Suprapubic skin (tissue), 4 donors: ENCODE results near the gene NDUFB7.

Source experiments
- CTCF ChIP-seq, 2 donors: fragments of 200-600 bp in 1 of 2; fragments of 450-650 bp in 1 of 2; sonication (generic) in 1 of 2; IDR thresholded peaks; one replicate each; pipeline ENCODE4 v1.5.1; 2016 to 2019; ENCODE audit warnings: antibody characterized with exemption in 2 of 2, mild to moderate bottlenecking in 1 of 2, moderate library complexity in 1 of 2
- EP300 ChIP-seq: sonication (generic); formaldehyde crosslinking; IDR thresholded peaks from one replicate; pipeline ENCODE4 v1.6.1; 2017; ENCODE audit warnings: antibody characterized with exemption
- POLR2A ChIP-seq, 2 donors: fragments of 450-650 bp; IDR thresholded peaks; one replicate each; pipeline ENCODE4 v1.6.1; 2017; ENCODE audit warnings: antibody characterized with exemption in 2 of 2, mild to moderate bottlenecking in 2 of 2, moderate library complexity in 2 of 2
- POLR2AphosphoS5 ChIP-seq, 3 donors: sonication (generic); formaldehyde crosslinking; IDR thresholded peaks; one replicate each; pipeline ENCODE4 v1.6.1; 2017; ENCODE audit warnings: antibody characterized with exemption in 3 of 3

- TF ChIP-seq CTCF (IDR thresholded peaks at IDR 0.05) (no peak), POLR2A (IDR thresholded peaks at IDR 0.05) (no peak), POLR2AphosphoS5 (IDR thresholded peaks at IDR 0.05) (no peak), EP300 (no peak)
Observed at GRCh38 chr19:14519860-14520407, 51.9 kb downstream of the NDUFB7 start.
